Tibial nerve (tissue), 4 donors: ENCODE data around the gene TAGLN2. TPM values are rescaled to one million over a fixed set of nuclear protein-coding genes. Genes with fewer than 3 reads are reported as not detected.

Experiments
- DNase-seq, 2 donors: peaks; one replicate each; pipeline ENCODE4 v3.0.0-alpha.2; 2019; ENCODE audit warnings: low spot score in 2 of 2
- H3K27ac ChIP-seq, 4 donors: fragments of 200-600 bp; sonication (generic) in 3 of 4; one replicate each; pipeline ENCODE4 v1.5.1; 2017 to 2019; ENCODE audit warnings: mild to moderate bottlenecking in 1 of 4
- H3K27me3 ChIP-seq, 2 donors: fragments of 200-600 bp; sonication (generic) in 1 of 2; one replicate each; pipeline versions ENCODE4 v1.5.1 to v1.6.0; 2017 to 2019
- H3K36me3 ChIP-seq, 3 donors: fragments of 200-600 bp; sonication (generic); one replicate each; pipeline ENCODE4 v1.5.1; 2018 to 2019
- H3K4me1 ChIP-seq, 4 donors: fragments of 200-600 bp; sonication (generic) in 3 of 4; one replicate each; pipeline ENCODE4 v1.5.1; 2017 to 2019
- H3K4me3 ChIP-seq, 4 donors: fragments of 200-600 bp; sonication (generic) in 3 of 4; one replicate each; pipeline ENCODE4 v1.5.1; 2017 to 2019; ENCODE audit warnings: mild to moderate bottlenecking in 1 of 4, moderate library complexity in 1 of 4
- H3K9me3 ChIP-seq, 4 donors: fragments of 200-600 bp; sonication (generic) in 3 of 4; one replicate each; pipeline ENCODE4 v1.5.1; 2017 to 2019
- EP300 ChIP-seq, 2 donors: sonication (generic); formaldehyde crosslinking; IDR thresholded peaks; one replicate each; pipeline ENCODE4 v1.6.1; 2017; ENCODE audit warnings: antibody characterized with exemption in 2 of 2, mild to moderate bottlenecking in 1 of 2
- POLR2A ChIP-seq, 2 donors: fragments of 450-650 bp; IDR thresholded peaks; one replicate each; pipeline ENCODE4 v1.6.1; 2017; ENCODE audit warnings: antibody characterized with exemption in 2 of 2, mild to moderate bottlenecking in 2 of 2, moderate library complexity in 2 of 2
- WGBS, 2 donors: methylation state at CpG; one replicate each; pipeline ENCODE4 v1.1.5; 2018; 5-methylcytosine and 5-hydroxymethylcytosine counted together
- total RNA-seq, 4 donors: library from RNA; depleted of rRNA; stranded (reverse); fragments of >200 nt; gene quantifications; one replicate each; pipeline ENCODE4 v1.1.0, GENCODE V29; 2016
- TF ChIP-seq, protein P1 (sequence below), 5 experiments: fragments of 200-600 bp in 3 of 5; fragments of 450-650 bp in 2 of 5; sonication (generic) in 3 of 5; IDR thresholded peaks; one replicate each; pipeline ENCODE4 v1.5.1; 2016 to 2019; ENCODE audit warnings: antibody characterized with exemption in 5 of 5, mild to moderate bottlenecking in 3 of 5, moderate library complexity in 2 of 5

Gene TAGLN2
- total RNA-seq, 4 donors from 2014 or later: 149 to 205 (median 168) TPM

DNA sequence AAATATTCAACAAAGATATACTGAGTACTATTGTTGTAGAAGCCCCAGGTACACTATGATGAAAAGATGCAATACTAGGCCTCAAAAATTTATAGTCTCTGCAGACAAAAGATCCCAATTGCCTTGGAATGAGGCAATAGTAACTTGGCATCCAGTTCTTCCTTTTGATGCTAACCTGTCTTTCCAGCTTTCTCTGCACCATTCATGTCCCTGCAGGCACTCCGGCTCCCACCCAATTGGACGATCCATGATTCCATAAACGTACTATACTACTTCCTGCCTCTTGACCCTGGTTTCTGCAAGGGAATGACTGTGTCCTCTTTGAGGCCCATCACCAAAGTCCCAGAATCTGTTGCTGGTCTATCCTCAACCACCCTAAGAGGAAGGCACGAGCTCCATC, 8.0 kb upstream of the TAGLN2 start:
- Histone ChIP-seq H3K9me3 (no peaks in the 10 kb centered on the region), H3K27me3 (peaks cover 0 to 2% of the 10 kb centered on the region in 2 donors), H3K4me3 (no peak overlapping the region), H3K36me3 (no peaks in the 10 kb centered on the region), H3K27ac (no peak overlapping the region), H3K4me1 (peaks cover 0 to 17% (median 8%) of the 10 kb centered on the region in 4 donors)
- 75 to 79% methylated on average over 4 of the region's 4 CpGs for WGBS, 2 donors
- no peak for DNase-seq
- TF ChIP-seq, protein P1, sequence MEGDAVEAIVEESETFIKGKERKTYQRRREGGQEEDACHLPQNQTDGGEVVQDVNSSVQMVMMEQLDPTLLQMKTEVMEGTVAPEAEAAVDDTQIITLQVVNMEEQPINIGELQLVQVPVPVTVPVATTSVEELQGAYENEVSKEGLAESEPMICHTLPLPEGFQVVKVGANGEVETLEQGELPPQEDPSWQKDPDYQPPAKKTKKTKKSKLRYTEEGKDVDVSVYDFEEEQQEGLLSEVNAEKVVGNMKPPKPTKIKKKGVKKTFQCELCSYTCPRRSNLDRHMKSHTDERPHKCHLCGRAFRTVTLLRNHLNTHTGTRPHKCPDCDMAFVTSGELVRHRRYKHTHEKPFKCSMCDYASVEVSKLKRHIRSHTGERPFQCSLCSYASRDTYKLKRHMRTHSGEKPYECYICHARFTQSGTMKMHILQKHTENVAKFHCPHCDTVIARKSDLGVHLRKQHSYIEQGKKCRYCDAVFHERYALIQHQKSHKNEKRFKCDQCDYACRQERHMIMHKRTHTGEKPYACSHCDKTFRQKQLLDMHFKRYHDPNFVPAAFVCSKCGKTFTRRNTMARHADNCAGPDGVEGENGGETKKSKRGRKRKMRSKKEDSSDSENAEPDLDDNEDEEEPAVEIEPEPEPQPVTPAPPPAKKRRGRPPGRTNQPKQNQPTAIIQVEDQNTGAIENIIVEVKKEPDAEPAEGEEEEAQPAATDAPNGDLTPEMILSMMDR (IDR thresholded peaks at IDR 0.05): no peak
- TF ChIP-seq POLR2A (IDR thresholded peaks at IDR 0.05) (no peak), EP300 (IDR thresholded peaks at IDR 0.05) (no peak)

GRCh38 chr1:159932296-159933285, 7.3 kb upstream of the TAGLN2 start:
- Histone ChIP-seq H3K27ac (no peak overlapping the region), H3K9me3 (no peaks in the 10 kb centered on the region), H3K27me3 (no peaks in the 10 kb centered on the region), H3K4me1 (peaks cover 0 to 17% (median 8%) of the 10 kb centered on the region in 4 donors), H3K4me3 (no peak overlapping the region), H3K36me3 (no peaks in the 10 kb centered on the region)
- no peak for DNase-seq
- TF ChIP-seq POLR2A (IDR thresholded peaks at IDR 0.05) (no peak), EP300 (IDR thresholded peaks at IDR 0.05) (no peak)
- TF ChIP-seq, protein P1 (IDR thresholded peaks at IDR 0.05): no peak
- WGBS, 2 donors: 74 to 80% methylated on average over 8 to 16 of the region's 16 CpGs

GRCh38 chr1:159931795-159932173, 6.5 kb upstream of the TAGLN2 start:
- 95 to 97% methylated on average over 3 of the region's 3 CpGs for WGBS, 2 donors
- H3K4me1 ChIP-seq: peaks cover 0 to 10% (median 4%) of the 10 kb centered on the region in 4 donors
- TF ChIP-seq, protein P1 (IDR thresholded peaks at IDR 0.05): no peak
- TF ChIP-seq POLR2A (IDR thresholded peaks at IDR 0.05): no peak
- no peaks in the 10 kb centered on the region for H3K27me3 ChIP-seq
- H3K9me3 ChIP-seq: no peaks in the 10 kb centered on the region
- no peak overlapping the region for H3K27ac ChIP-seq
- no peak overlapping the region for H3K4me3 ChIP-seq
- H3K36me3 ChIP-seq: no peaks in the 10 kb centered on the region
- no peak for DNase-seq

- Histone ChIP-seq H3K27ac (no peak overlapping the region), H3K36me3 (no peaks in the 10 kb centered on the region), H3K4me3 (no peak overlapping the region), H3K27me3 (no peaks in the 10 kb centered on the region), H3K9me3 (no peaks in the 10 kb centered on the region), H3K4me1 (peaks cover 0 to 7% (median 3%) of the 10 kb centered on the region in 4 donors)
- DNase-seq: no peak
- 79 to 83% methylated on average over 13 of the region's 13 CpGs for WGBS, 2 donors
- TF ChIP-seq POLR2A (IDR thresholded peaks at IDR 0.05) (no peak), EP300 (IDR thresholded peaks at IDR 0.05) (no peak)
- TF ChIP-seq, protein P1 (IDR thresholded peaks at IDR 0.05): no peak
Observed at GRCh38 chr1:159931101-159931794, 5.9 kb upstream of the TAGLN2 start.

- no peaks in the 10 kb centered on the region for H3K27me3 ChIP-seq
- DNase-seq: no peak
- no peaks in the 10 kb centered on the region for H3K36me3 ChIP-seq
- no peak overlapping the region for H3K27ac ChIP-seq
- peaks cover 0 to 9% (median 8%) of the 10 kb centered on the region in 4 donors for H3K4me1 ChIP-seq
- TF ChIP-seq EP300 (IDR thresholded peaks at IDR 0.05) (no peak), POLR2A (IDR thresholded peaks at IDR 0.05) (no peak)
- TF ChIP-seq, protein P1 (IDR thresholded peaks at IDR 0.05): no peak
- H3K4me3 ChIP-seq: no peak overlapping the region
- 93 to 98% methylated on average over 7 to 8 of the region's 8 CpGs for WGBS, 2 donors
- H3K9me3 ChIP-seq: no peaks in the 10 kb centered on the region
Observed at GRCh38 chr1:159930634-159931033, 5.3 kb upstream of the TAGLN2 start.
